ENCODE results near the gene MIF.
A peak's percentile ranks its signal among the peaks of the same experiment; 100 is the strongest.

Gene MIF

DNA sequence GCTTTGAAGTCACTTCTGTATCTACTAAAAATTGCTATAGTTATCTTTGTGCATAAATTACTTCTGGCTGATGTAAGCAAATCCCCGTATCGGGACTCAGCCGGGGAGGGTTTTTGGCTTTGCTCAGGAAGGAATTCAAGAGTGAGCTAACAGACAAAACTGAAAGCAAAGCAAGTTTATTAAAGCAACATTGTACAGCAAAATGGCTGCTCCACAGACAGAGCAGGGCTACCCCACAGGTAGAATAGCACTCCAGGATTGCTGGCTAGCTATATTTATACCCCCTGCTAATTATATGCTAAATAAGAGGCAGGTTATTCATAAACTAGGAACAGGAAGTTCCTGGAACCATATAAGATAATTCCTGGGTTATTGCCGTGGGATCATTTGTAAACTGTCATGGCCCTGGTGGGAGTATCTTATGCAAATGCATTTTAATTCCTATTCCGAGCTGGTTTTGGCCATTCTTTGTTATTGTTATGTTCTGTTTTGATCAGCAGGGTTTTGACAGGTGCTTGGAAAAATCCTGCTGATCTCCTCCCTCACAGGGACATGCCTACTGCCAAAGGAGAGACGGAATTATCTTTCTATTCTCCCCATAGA lies 15.2 kb downstream of the MIF start:
- DNase-seq (ENCODE audit: low read depth, low spot score) = no peak
- TF ChIP-seq, protein P1, sequence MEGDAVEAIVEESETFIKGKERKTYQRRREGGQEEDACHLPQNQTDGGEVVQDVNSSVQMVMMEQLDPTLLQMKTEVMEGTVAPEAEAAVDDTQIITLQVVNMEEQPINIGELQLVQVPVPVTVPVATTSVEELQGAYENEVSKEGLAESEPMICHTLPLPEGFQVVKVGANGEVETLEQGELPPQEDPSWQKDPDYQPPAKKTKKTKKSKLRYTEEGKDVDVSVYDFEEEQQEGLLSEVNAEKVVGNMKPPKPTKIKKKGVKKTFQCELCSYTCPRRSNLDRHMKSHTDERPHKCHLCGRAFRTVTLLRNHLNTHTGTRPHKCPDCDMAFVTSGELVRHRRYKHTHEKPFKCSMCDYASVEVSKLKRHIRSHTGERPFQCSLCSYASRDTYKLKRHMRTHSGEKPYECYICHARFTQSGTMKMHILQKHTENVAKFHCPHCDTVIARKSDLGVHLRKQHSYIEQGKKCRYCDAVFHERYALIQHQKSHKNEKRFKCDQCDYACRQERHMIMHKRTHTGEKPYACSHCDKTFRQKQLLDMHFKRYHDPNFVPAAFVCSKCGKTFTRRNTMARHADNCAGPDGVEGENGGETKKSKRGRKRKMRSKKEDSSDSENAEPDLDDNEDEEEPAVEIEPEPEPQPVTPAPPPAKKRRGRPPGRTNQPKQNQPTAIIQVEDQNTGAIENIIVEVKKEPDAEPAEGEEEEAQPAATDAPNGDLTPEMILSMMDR (IDR thresholded peaks at IDR 0.05; ENCODE audit: low read depth, low read length) = no peak
- no peak overlapping the region for H3K4me3 ChIP-seq (ENCODE audit: low read depth, low read length)
- in situ Hi-C loops (cut with HindIII; ENCODE audit: low sequenced_read_pairs) = no loop called here

DNA sequence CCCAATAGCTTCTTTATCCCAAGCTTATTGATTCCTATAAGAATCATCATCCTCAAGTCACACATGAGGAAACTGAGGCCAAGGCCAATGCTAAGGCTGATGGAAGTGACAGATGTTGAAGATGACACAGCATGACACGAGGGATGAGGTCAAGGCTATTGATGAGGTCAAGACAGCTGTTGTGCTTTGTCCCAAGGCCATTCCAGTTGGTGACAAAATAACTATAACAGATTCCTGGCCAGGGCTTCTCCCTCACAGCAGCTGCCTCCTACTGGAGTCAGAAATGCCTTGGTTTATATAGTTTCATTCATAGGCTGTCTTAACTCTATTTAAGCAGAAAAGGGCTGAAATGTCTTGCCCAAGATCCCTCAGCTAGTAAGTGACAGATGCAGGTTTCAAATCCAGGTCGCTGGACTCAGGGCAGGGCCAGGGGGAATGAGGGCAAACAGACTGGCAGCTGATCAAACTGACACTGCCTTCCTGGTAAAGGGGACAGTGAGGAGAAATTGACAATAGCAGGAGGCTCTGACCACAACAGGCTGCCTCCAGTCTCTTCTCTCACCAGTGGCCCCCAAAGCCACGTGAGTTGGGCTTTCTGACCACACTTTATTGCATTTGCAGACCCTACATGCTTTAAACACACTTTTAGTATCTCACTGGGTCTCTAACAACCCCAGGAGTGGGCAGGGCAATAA lies 16.5 kb downstream of the MIF start:
- TF ChIP-seq, protein P1 (IDR thresholded peaks at IDR 0.05; ENCODE audit: low read depth, low read length) = no peak
- no peak for DNase-seq (ENCODE audit: low read depth, low spot score)
- in situ Hi-C loops (cut with HindIII; ENCODE audit: low sequenced_read_pairs) = no loop called here
- no peak overlapping the region for H3K4me3 ChIP-seq (ENCODE audit: low read depth, low read length)

DNA sequence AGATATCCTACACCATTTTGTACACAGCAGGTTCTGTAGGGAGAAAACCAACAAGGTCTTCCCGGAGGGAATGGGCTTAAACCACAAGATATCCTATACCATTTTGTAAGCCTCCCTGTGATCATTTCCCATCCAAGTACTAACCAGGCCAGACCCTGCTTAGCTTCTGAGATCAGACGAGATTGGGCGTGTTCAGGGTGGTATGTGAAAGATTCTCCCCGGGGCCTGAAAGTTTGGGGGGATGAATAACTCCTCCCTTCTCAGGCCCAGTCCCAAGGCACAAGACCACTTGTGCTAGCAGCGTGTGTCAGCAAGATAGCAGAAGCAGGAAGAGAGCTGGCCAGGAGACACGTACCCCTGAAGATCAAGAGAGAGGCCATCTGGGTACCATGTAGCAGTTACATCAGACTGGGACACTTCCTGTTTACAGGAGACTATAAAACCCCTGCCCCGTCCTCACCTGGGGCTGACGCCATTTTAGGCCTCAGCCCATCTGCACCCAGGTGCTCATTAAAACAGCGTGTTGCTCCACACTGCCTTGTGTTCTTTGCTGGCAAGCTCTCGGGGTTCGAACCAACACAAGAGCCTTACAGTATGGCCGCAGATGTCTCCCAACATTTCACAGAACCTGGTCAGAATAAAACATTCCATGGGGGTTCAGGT lies 17.3 kb downstream of the MIF start:
- no peak for DNase-seq (ENCODE audit: low read depth, low spot score)
- TF ChIP-seq, protein P1 (IDR thresholded peaks at IDR 0.05; ENCODE audit: low read depth, low read length) = no peak
- H3K4me3 ChIP-seq (ENCODE audit: low read depth, low read length) = no peak overlapping the region
- in situ Hi-C loops (cut with HindIII; ENCODE audit: low sequenced_read_pairs) = no loop called here

DNA sequence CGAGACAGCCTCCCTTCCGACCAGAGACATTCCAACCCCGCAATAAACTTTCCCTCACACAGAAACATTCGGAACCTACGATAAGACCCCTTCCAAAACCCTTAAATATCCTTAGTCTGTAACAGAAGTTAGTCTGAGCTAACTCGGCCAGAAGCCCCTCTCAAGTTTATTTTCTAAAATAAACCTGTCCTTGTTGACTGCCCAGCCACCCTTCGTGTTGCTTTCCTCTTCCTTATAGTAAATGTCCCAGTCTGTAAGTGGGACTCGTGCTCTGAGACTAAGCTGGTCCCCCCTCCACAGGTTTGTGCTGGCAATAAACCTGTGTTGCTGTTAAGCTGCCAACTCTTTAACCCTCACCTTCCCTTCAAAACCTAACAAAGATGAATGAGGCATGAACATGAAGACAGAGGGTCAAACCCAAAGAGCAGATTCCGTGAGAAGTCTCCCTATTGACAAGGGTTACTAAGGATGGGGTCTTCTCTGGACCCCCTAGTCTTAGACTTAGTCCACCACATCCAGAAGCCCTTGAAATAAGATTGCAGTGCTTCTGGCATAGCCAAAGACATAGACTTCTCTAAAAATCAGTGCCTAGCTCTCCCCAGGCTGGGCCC lies 18.2 kb downstream of the MIF start:
- no peak for DNase-seq (ENCODE audit: low read depth, low spot score)
- H3K4me3 ChIP-seq (ENCODE audit: low read depth, low read length) = no peak overlapping the region
- TF ChIP-seq, protein P1 (IDR thresholded peaks at IDR 0.05; ENCODE audit: low read depth, low read length) = no peak
- in situ Hi-C loops (cut with HindIII; ENCODE audit: low sequenced_read_pairs) = no loop called here

DNA sequence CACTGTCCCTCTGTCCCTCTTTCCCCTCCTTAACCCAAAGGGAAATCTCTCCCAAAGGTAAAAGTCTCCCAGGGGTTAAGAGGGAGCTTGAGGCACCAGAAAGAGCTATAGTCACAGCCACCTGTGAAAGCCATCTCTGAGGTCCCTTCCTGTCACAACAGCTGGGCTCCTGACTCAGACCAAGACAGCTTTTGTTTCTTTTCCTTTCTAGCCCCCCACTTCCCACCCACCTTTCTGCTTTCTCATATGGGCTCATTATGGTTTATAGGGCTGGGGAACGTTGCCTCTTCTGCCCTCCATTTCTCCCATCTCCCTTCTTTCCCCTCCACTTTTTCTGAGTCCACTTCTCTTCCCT lies 19.1 kb downstream of the MIF start:
- DNase-seq (ENCODE audit: low read depth, low spot score) = no peak
- H3K4me3 ChIP-seq (ENCODE audit: low read depth, low read length) = peak overlapping the region; percentile 69
- TF ChIP-seq, protein P1 (IDR thresholded peaks at IDR 0.05; ENCODE audit: low read depth, low read length) = no peak
- in situ Hi-C loops (cut with HindIII; ENCODE audit: low sequenced_read_pairs) = no loop called here

DNA sequence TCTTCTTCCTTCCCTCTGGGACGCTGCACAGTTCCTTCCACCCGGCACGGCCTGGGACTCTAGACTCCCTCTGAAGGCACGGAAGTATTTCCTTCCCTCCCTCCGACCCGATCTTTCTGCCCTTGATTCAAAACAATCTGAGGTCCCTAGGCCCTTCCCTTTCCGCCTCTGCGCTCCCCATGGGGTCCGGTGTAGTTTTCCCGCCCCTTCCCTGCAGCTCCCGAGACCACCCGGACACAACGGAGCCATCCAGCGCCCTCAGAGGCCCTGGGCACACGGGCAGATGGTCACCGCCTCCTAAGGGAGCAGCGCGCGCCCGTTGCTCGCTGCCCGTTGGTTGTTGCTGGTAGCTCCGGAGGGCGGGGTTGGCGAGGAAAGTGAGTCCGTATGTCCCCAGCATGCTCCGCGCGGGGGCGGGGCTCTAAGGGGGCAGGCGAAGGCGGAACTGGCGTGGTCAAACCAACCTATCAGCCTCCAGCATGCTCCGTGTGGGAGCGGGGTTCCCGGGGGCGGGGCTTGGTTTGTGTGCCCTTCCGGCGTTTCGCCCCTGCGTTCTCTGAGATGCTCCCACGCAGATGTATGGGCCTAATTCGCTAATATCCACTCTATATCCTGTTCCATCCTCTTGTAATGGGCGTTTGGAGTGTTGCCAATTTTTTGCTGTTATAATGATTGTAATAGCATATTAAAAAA lies 19.6 kb downstream of the MIF start:
- peak overlapping the region; percentile 69 for H3K4me3 ChIP-seq (ENCODE audit: low read depth, low read length)
- TF ChIP-seq, protein P1 (IDR thresholded peaks at IDR 0.05; ENCODE audit: low read depth, low read length) = no peak
- DNase-seq (ENCODE audit: low read depth, low spot score) = peak; percentile 99
- in situ Hi-C loops (cut with HindIII; ENCODE audit: low sequenced_read_pairs) = no loop called here

All from astrocyte of the spinal cord (primary cell).